ENCODE measurements around the gene NAPSA. TPM values are rescaled to one million over a fixed set of nuclear protein-coding genes. Genes with fewer than 3 reads are reported as not detected.
A peak's percentile ranks its signal among the peaks of the same experiment; 100 is the strongest.

NAPSA gene
- total RNA-seq, 2 donors from 2014 or later = not detected

GRCh38 chr19:50383001-50383851 is 17.8 kb upstream of the NAPSA start:
- Histone ChIP-seq H3K4me1 (ENCODE audit: control insufficient read depth in 1 of 2, low read depth in 2 of 2) (peaks cover 6 to 18% of the 10 kb centered on the region in 2 donors), H3K36me3 (peaks cover 40% of the 10 kb centered on the region), H3K9me3 (no peaks in the 10 kb centered on the region), H3K27ac (peak overlapping the region; percentile 59 to 65), H3K4me3 (peak overlapping the region; percentile 76), H3K27me3 (replicated peaks; ENCODE audit: insufficient read depth) (no peaks in the 10 kb centered on the region)
- ATAC-seq (ENCODE audit: insufficient number of reproducible peaks, low FRiP score, low read depth) = no peak
- no peak for TF ChIP-seq CTCF (IDR thresholded peaks at IDR 0.05)
- DNase-seq (ENCODE audit: low spot score) = no peak

- Histone ChIP-seq H3K36me3 (peaks cover 48% of the 10 kb centered on the region), H3K9me3 (no peaks in the 10 kb centered on the region), H3K27ac (no peak overlapping the region), H3K4me1 (ENCODE audit: control insufficient read depth in 1 of 2, low read depth in 2 of 2) (peaks cover 10 to 20% of the 10 kb centered on the region in 2 donors), H3K27me3 (replicated peaks; ENCODE audit: insufficient read depth) (no peaks in the 10 kb centered on the region), H3K4me3 (no peak overlapping the region)
- no peak for TF ChIP-seq CTCF (IDR thresholded peaks at IDR 0.05)
- ATAC-seq (ENCODE audit: insufficient number of reproducible peaks, low FRiP score, low read depth) (no peak), DNase-seq (ENCODE audit: low spot score) (no peak)
Observed at GRCh38 chr19:50381881-50382729, 16.7 kb upstream of the NAPSA start.

GRCh38 chr19:50380751-50381151 is 15.3 kb upstream of the NAPSA start:
- no peak overlapping the region for H3K27ac ChIP-seq
- no peaks in the 10 kb centered on the region for H3K27me3 ChIP-seq (replicated peaks; ENCODE audit: insufficient read depth)
- TF ChIP-seq CTCF (IDR thresholded peaks at IDR 0.05) = no peak
- peaks cover 13 to 24% of the 10 kb centered on the region in 2 donors for H3K4me1 ChIP-seq (ENCODE audit: control insufficient read depth in 1 of 2, low read depth in 2 of 2)
- DNase-seq (ENCODE audit: low spot score) (no peak), ATAC-seq (ENCODE audit: insufficient number of reproducible peaks, low FRiP score, low read depth) (no peak)
- H3K9me3 ChIP-seq = no peaks in the 10 kb centered on the region
- no peak overlapping the region for H3K4me3 ChIP-seq
- peaks cover 48% of the 10 kb centered on the region for H3K36me3 ChIP-seq

GRCh38 chr19:50380137-50380536 is 14.7 kb upstream of the NAPSA start:
- Histone ChIP-seq H3K4me3 (no peak overlapping the region), H3K9me3 (no peaks in the 10 kb centered on the region), H3K4me1 (ENCODE audit: control insufficient read depth in 1 of 2, low read depth in 2 of 2) (peaks cover 15 to 18% of the 10 kb centered on the region in 2 donors), H3K27ac (no peak overlapping the region), H3K27me3 (replicated peaks; ENCODE audit: insufficient read depth) (no peaks in the 10 kb centered on the region), H3K36me3 (peaks cover 48% of the 10 kb centered on the region)
- DNase-seq (ENCODE audit: low spot score) = no peak
- no peak for TF ChIP-seq CTCF (IDR thresholded peaks at IDR 0.05)
- no peak for ATAC-seq (ENCODE audit: insufficient number of reproducible peaks, low FRiP score, low read depth)

- Histone ChIP-seq H3K4me3 (no peak overlapping the region), H3K4me1 (ENCODE audit: control insufficient read depth in 1 of 2, low read depth in 2 of 2) (peaks cover 10 to 13% of the 10 kb centered on the region in 2 donors), H3K9me3 (no peaks in the 10 kb centered on the region), H3K27me3 (replicated peaks; ENCODE audit: insufficient read depth) (no peaks in the 10 kb centered on the region), H3K27ac (no peak overlapping the region), H3K36me3 (peaks cover 48% of the 10 kb centered on the region)
- ATAC-seq (ENCODE audit: insufficient number of reproducible peaks, low FRiP score, low read depth) = no peak
- no peak for TF ChIP-seq CTCF (IDR thresholded peaks at IDR 0.05)
- DNase-seq (ENCODE audit: low spot score) = no peak
Observed at GRCh38 chr19:50379602-50380001, 14.2 kb upstream of the NAPSA start.

Measured in thoracic aorta (tissue), 2 donors.